K562 (cell line): ENCODE results near the gene MTRF1L. TPM values are rescaled to one million over a fixed set of nuclear protein-coding genes. Genes with fewer than 3 reads are reported as not detected.
"Not testable (repeated sequence)": the region's sequence is repeated elsewhere in the genome, so short reads cannot be mapped to it uniquely, and the experiment has no call there.

Experiments used
- ATAC-seq: fragments of 200-7000 bp; cut with Tn5 transposase; 3 replicates; pipeline ENCODE4 v1.9.1; 2020; ENCODE audit warnings: moderate library complexity
- BruUV-seq: library from RNA; stranded (reverse); fragments of 400-500 nt; replicated peaks from 2 replicates; lab custom pipeline; 2021; lab: Mats Ljungman, UMichigan
- CTCF ChIA-PET: fragments of 300-600 bp; formaldehyde crosslinking; extraction: SDS; loops from one replicate; lab custom pipeline; 2021; ENCODE audit warnings: low intra/inter-chr PET ratio; lab: Yijun Ruan, JAX
- POLR2A ChIA-PET: fragments of 300-600, 350-650 bp; sonication (Branson Sonifier 250); formaldehyde crosslinking; extraction: SDS; loops from one replicate; lab custom pipeline; 2021; ENCODE audit warnings: antibody characterized with exemption, inconsistent platforms; lab: Yijun Ruan, JAX
- DNase-seq, 4 experiments: peaks; one replicate each; pipeline versions ENCODE4 v3.0.0 to v3.0.0-alpha.2; 2011 to 2018; ENCODE audit warnings: low spot score in 3 of 4, mixed read lengths in 3 of 4; ENCODE audit errors: extremely low read depth in 1 of 4
- FAIRE-seq: peaks from 2 replicates; lab custom pipeline; 2011; peaks lifted over from hg19 to GRCh38; lab: Jason Lieb, UNC
- H2AFZ ChIP-seq: 2 replicates; pipeline ENCODE4 v1.6.0; 2011; ENCODE audit warnings: low read depth, low read length, control low read depth, inconsistent platforms
- H3K27ac ChIP-seq: fragments of 200-600 bp; 3 replicates; pipeline ENCODE4 v1.8.0; 2011; ENCODE audit warnings: low read depth, mild to moderate bottlenecking, control low read depth, inconsistent platforms, low read length, moderate library complexity, mixed read lengths; ENCODE audit errors: extremely low read depth
- H3K27me3 ChIP-seq, 2 experiments: fragments of 300-600 bp in 1 of 2; 2 replicates in 1 of 2; 3 replicates in 1 of 2; pipeline versions ENCODE4 v1.6.0 to v1.8.0; 2011; ENCODE audit warnings: inconsistent platforms in 2 of 2, low read length in 2 of 2, mild to moderate bottlenecking in 1 of 2, mixed read lengths in 1 of 2, moderate library complexity in 1 of 2; ENCODE audit not compliant: control insufficient read depth in 2 of 2, insufficient read depth in 2 of 2
- H3K36me3 ChIP-seq: fragments of 300-600 bp; 3 replicates; pipeline ENCODE4 v1.8.0; 2011; ENCODE audit warnings: mild to moderate bottlenecking, low read length, inconsistent platforms; ENCODE audit not compliant: control insufficient read depth, insufficient read depth
- H3K4me1 ChIP-seq, 2 experiments: fragments of 200-600 bp in 1 of 2; replicated peaks in 1 of 2; 2 replicates in 1 of 2; 3 replicates in 1 of 2; pipeline versions ENCODE4 v1.5.1 to v1.8.0; 2011; ENCODE audit warnings: inconsistent platforms in 2 of 2, low read length in 2 of 2, mild to moderate bottlenecking in 1 of 2, mixed read lengths in 1 of 2, moderate library complexity in 1 of 2; ENCODE audit not compliant: control insufficient read depth in 2 of 2, insufficient read depth in 2 of 2
- H3K4me2 ChIP-seq: 2 replicates; pipeline ENCODE4 v1.6.1; 2011; ENCODE audit warnings: low read length, control low read depth, inconsistent platforms, mixed read lengths; ENCODE audit not compliant: insufficient read depth
- H3K4me3 ChIP-seq: fragments of 200-600 bp; sonication (generic), shearing (Covaris generic); 2 replicates; pipeline ENCODE4 v1.5.1; 2016; ENCODE audit warnings: control low read depth, inconsistent platforms
- H3K79me2 ChIP-seq: fragments of 200-600 bp; 3 replicates; pipeline ENCODE4 v1.8.0; 2011; ENCODE audit warnings: low read length, inconsistent platforms; ENCODE audit not compliant: control insufficient read depth, insufficient read depth
- H3K9ac ChIP-seq, 2 experiments: 2 replicates each; pipeline versions ENCODE4 v1.6.0 to v1.6.1; 2011; ENCODE audit warnings: low read depth in 2 of 2, low read length in 2 of 2, control low read depth in 1 of 2, inconsistent platforms in 1 of 2, mild to moderate bottlenecking in 1 of 2, mixed read lengths in 1 of 2; ENCODE audit not compliant: insufficient read depth in 1 of 2
- H3K9me1 ChIP-seq: one replicate; pipeline ENCODE4 v1.6.0; 2011; ENCODE audit warnings: inconsistent platforms, mild to moderate bottlenecking, low read length, moderate library complexity; ENCODE audit not compliant: control insufficient read depth, insufficient read depth
- H3K9me3 ChIP-seq: replicated peaks from 2 replicates; pipeline ENCODE4 v1.5.1; 2011; ENCODE audit warnings: low read depth, low read length, inconsistent platforms; ENCODE audit not compliant: control insufficient read depth, insufficient read depth
- H4K20me1 ChIP-seq: replicated peaks from 2 replicates; pipeline ENCODE4 v1.6.1; 2011; ENCODE audit warnings: low read length, inconsistent platforms, mixed read lengths; ENCODE audit not compliant: control insufficient read depth, insufficient read depth
- HIVEP1 ChIP-seq: fragments of 250-450 bp; sonication (Bioruptor Pico); IDR thresholded peaks from 2 replicates; pipeline ENCODE4 v1.4.0; 2020; ENCODE audit warnings: mild to moderate bottlenecking
- HNRNPLL ChIP-seq: fragments of 200-400 bp; formaldehyde crosslinking; IDR thresholded peaks from 2 replicates; pipeline ENCODE4 v1.6.1; 2017; ENCODE audit warnings: low read length, low read depth, mild to moderate bottlenecking; ENCODE audit not compliant: poor library complexity, severe bottlenecking
- POLR2B ChIP-seq: fragments of 450-650 bp; IDR thresholded peaks from 2 replicates; pipeline ENCODE4 v1.6.1; 2018; ENCODE audit warnings: low read depth; ENCODE audit not compliant: partially characterized antibody
- WGBS: fragments of 100-300 bp; shearing (Covaris generic); methylation state at CpG from one replicate; pipeline ENCODE4 v1.1.6; 2016; ENCODE audit warnings: low coverage, mixed read lengths; ENCODE audit not compliant: insufficient coverage; ENCODE audit errors: missing lambda C conversion rate; 5-methylcytosine and 5-hydroxymethylcytosine counted together
- in situ Hi-C: fragments of 300-500 bp; cut with MboI; formaldehyde crosslinking; loops from 4 replicates; pipeline ENCODE4 v1.15.0; 2018; ENCODE audit warnings: inconsistent platforms, mixed read lengths
- intact Hi-C: fragments of 100-400 bp; cut with micrococcal nuclease; formaldehyde crosslinking; loops from 2 replicates; pipeline ENCODE4 v1.14.2; 2022
- polyA plus RNA-seq, 8 experiments: library from polyadenylated mRNA; depleted of rRNA in 4 of 8; stranded (reverse) in 5 of 8; unstranded in 3 of 8; fragments of >200 nt; fragmentation: Nextera tagmentation in 2 of 8; fragmentation: Illumina TruSeq in 1 of 8; extraction: Ambion mirVana in 2 of 8; extraction: Trizol in 1 of 8; gene quantifications; 2 replicates each; pipeline versions ENCODE4 v1.2.1 to v1.2.3, GENCODE V29; 2011 to 2014; ENCODE audit warnings: inconsistent platforms in 1 of 8, missing spikeins in 1 of 8
- total RNA-seq, 7 experiments: library from RNA; depleted of rRNA in 6 of 7; stranded (reverse); fragments of >200 nt in 6 of 7; fragmentation: Illumina TruSeq in 2 of 7; extraction: Trizol in 2 of 7; gene quantifications; 2 replicates each; pipeline versions ENCODE4 v1.2.1 to v1.2.3, GENCODE V29; 2011 to 2021; ENCODE audit warnings: low replicate concordance in 1 of 7
- TF ChIP-seq, protein P1 (sequence below): sonication (generic); formaldehyde crosslinking; IDR thresholded peaks from 2 replicates; pipeline ENCODE4 v1.8.1; 2023; ENCODE audit warnings: mild to moderate bottlenecking, missing genetic modification reagents

MTRF1L gene
- total and polyA plus RNA-seq, 9 of the 15 experiments (the other 6 are each of a cell fraction or from before 2014, with no cell fraction given) = 10.7 to 34.0 (median 30.2) TPM

DNA sequence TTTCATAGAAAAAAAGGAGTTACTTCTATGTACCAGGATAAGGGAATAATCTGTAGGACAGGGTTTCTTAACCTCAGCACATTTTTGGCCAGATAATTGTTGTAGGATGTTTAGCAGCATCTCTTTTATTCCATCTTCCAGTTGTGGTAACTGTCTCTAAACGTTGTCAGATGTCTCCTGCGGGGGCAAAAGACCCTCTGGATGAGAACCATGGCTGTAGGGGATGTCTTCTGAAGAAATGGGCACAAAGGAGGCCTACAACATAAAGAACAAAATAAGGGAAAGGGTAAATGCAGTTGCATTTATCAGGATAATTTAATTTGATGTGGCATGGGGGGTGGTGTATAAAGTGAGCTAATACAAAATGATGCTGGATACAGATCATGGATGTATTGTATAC is 15.5 kb downstream of the MTRF1L start:
- Histone ChIP-seq H3K79me2 (peaks cover 69% of the 10 kb centered on the region), H3K36me3 (peaks cover 42% of the 10 kb centered on the region), H3K27me3 (no peaks in the 10 kb centered on the region), H3K9me1 (no peaks in the 10 kb centered on the region), H3K27ac (no peak overlapping the region), H3K9me3 (no peaks in the 10 kb centered on the region), H3K4me2 (no peak overlapping the region), H3K9ac (no peak overlapping the region), H2AFZ (no peak overlapping the region), H3K4me1 (peaks cover 5 to 11% of the 10 kb centered on the region in 2 experiments), H3K4me3 (no peak overlapping the region), H4K20me1 (no peaks in the 10 kb centered on the region)
- BruUV-seq = no TSS peak
- POLR2A ChIA-PET = interaction anchor here (0.6 kb wide), 1 partner anchor 1822 kb away, joined by 3 read pairs; no protein-coding TSS in a partner anchor
- 84% methylated on average over 2 of the region's 2 CpGs for WGBS
- no peak for ATAC-seq
- CTCF ChIA-PET = no interaction called here
- FAIRE-seq = no peak
- intact Hi-C loops (loop anchor here (10.0 kb wide), 1 partner anchor 1748 kb away; the partner anchor contains the start of gene SCAF8), in situ Hi-C loops (loop anchor here (25.0 kb wide), 2 partner anchors 1525 to 1575 kb away; partner anchors contain the start of gene CNKSR3)
- TF ChIP-seq HNRNPLL (no peak), HIVEP1 (CRISPR knock-in tag) (no peak)
- no peak for DNase-seq

DNA sequence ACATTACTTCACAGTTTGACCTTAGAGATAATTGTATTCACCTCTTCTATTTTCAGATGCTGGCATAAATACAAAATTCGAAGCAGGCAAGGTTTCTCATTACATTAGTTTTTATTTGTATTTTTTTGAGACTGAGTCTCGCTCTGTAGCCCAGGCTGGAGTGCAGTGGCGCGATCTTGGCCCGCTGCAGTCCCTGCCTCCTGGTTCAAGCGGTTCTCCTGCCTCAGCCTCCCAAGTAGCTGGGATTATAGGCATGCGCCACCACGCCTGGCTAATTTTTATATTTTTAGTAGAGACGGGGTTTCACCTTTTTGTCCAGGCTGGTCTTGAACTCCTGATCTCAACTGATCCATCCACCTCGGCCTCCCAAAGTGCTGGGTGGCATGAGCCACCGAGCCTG is 17.2 kb downstream of the MTRF1L start:
- H4K20me1 ChIP-seq, DNase-seq, BruUV-seq, ATAC-seq, FAIRE-seq, H3K9me3 ChIP-seq, CTCF ChIA-PET, H2AFZ ChIP-seq, H3K27me3 ChIP-seq, H3K9me1 ChIP-seq: not testable (repeated sequence)
- Histone ChIP-seq H3K4me2 (peak overlapping the region; percentile 97), H3K9ac (peak overlapping the region; percentile 77 to 97; a peak in 3 of 4 replicates), H3K27ac (peak overlapping the region; percentile 94), H3K79me2 (peaks cover 71% of the 10 kb centered on the region), H3K4me1 (peaks cover 5 to 11% of the 10 kb centered on the region in 2 experiments), H3K36me3 (peaks cover 42% of the 10 kb centered on the region), H3K4me3 (peak overlapping the region; percentile 99)
- in situ Hi-C loops = loop anchor here (25.0 kb wide), 2 partner anchors 1527 to 1573 kb away; partner anchors contain the start of gene CNKSR3
- 73% methylated on average over 11 of the region's 11 CpGs for WGBS
- intact Hi-C loops = loop anchor here (10.0 kb wide), 1 partner anchor 1750 kb away; the partner anchor contains the start of gene SCAF8
- POLR2A ChIA-PET = interaction anchor here (0.6 to 3.9 kb wide), 3 partner anchors 11 to 1163 kb away, joined by 3 to 37 read pairs (median 11); no protein-coding TSS in a partner anchor
- TF ChIP-seq POLR2B = peak; percentile 17
- TF ChIP-seq, protein P1, sequence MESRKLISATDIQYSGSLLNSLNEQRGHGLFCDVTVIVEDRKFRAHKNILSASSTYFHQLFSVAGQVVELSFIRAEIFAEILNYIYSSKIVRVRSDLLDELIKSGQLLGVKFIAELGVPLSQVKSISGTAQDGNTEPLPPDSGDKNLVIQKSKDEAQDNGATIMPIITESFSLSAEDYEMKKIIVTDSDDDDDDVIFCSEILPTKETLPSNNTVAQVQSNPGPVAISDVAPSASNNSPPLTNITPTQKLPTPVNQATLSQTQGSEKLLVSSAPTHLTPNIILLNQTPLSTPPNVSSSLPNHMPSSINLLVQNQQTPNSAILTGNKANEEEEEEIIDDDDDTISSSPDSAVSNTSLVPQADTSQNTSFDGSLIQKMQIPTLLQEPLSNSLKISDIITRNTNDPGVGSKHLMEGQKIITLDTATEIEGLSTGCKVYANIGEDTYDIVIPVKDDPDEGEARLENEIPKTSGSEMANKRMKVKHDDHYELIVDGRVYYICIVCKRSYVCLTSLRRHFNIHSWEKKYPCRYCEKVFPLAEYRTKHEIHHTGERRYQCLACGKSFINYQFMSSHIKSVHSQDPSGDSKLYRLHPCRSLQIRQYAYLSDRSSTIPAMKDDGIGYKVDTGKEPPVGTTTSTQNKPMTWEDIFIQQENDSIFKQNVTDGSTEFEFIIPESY (CRISPR knock-in tag) = peak; percentile 88
